Neural progenitor cell (in vitro differentiated cells): Measurements from ENCODE around the gene CDH2.

Experiments used
- EZH2 ChIP-seq: fragments of 200-600 bp; sonication (generic); IDR thresholded peaks from 2 replicates; pipeline ENCODE4 v1.6.1; 2017; ENCODE audit warnings: antibody characterized with exemption, mild to moderate bottlenecking, moderate library complexity
- TF ChIP-seq, protein P1 (sequence below): fragments of 200-600 bp; sonication (generic); IDR thresholded peaks from 2 replicates; pipeline ENCODE4 v1.5.1; 2017; ENCODE audit warnings: antibody characterized with exemption, mild to moderate bottlenecking

DNA sequence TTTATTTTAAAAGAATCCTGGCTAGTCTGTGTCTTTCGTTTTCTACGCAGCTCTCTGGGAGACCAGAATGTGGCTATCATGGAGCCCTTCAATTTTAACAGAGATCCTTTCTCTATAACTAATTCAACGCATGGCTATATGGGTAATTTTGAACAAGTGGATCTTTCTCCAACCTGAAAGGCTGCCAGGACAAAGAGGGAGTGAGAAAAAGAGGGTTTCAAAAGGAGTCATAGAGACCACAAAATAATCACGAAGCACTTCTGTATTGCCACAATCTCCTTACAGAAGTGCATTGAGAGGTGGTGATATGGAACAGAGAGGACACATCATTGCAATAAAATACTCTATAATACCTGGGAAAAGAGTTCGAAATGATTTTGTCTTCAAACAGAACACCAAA, 21.7 kb upstream of the CDH2 start:
- TF ChIP-seq, protein P1, sequence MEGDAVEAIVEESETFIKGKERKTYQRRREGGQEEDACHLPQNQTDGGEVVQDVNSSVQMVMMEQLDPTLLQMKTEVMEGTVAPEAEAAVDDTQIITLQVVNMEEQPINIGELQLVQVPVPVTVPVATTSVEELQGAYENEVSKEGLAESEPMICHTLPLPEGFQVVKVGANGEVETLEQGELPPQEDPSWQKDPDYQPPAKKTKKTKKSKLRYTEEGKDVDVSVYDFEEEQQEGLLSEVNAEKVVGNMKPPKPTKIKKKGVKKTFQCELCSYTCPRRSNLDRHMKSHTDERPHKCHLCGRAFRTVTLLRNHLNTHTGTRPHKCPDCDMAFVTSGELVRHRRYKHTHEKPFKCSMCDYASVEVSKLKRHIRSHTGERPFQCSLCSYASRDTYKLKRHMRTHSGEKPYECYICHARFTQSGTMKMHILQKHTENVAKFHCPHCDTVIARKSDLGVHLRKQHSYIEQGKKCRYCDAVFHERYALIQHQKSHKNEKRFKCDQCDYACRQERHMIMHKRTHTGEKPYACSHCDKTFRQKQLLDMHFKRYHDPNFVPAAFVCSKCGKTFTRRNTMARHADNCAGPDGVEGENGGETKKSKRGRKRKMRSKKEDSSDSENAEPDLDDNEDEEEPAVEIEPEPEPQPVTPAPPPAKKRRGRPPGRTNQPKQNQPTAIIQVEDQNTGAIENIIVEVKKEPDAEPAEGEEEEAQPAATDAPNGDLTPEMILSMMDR = no peak
- no peak for TF ChIP-seq EZH2
